Endodermal cell (in vitro differentiated cells): Measurements from ENCODE around the gene TDRD9. TPM values are rescaled to one million over a fixed set of nuclear protein-coding genes. Genes with fewer than 3 reads are reported as not detected.

Experiments used
- DNase-seq: peaks from one replicate; pipeline ENCODE4 v3.0.0-alpha.2; 2017
- H3K27ac ChIP-seq: 2 replicates; pipeline ENCODE4 v1.5.1; 2013; ENCODE audit warnings: mild to moderate bottlenecking, low read depth, low read length, moderate library complexity
- H3K27me3 ChIP-seq: 2 replicates; pipeline ENCODE4 v1.6.1; 2013; ENCODE audit warnings: mild to moderate bottlenecking, low read length, moderate library complexity; ENCODE audit not compliant: insufficient read depth, control insufficient read depth, poor library complexity, severe bottlenecking
- H3K36me3 ChIP-seq: 2 replicates; pipeline ENCODE4 v1.7.0; 2013; ENCODE audit warnings: mild to moderate bottlenecking, low read length, moderate library complexity; ENCODE audit not compliant: control insufficient read depth, insufficient read depth
- H3K4me1 ChIP-seq: one replicate; pipeline ENCODE4 v1.7.0; 2013; ENCODE audit warnings: low read length; ENCODE audit not compliant: control insufficient read depth, insufficient read depth
- H3K4me3 ChIP-seq: 2 replicates; pipeline ENCODE4 v1.5.1; 2013; ENCODE audit warnings: mild to moderate bottlenecking, low read length, moderate library complexity
- H3K9ac ChIP-seq: 2 replicates; pipeline ENCODE4 v1.6.1; 2013; ENCODE audit warnings: mild to moderate bottlenecking, low read length, moderate library complexity; ENCODE audit not compliant: poor library complexity, severe bottlenecking; ENCODE audit errors: extremely low read depth
- H3K9me3 ChIP-seq: 2 replicates; pipeline ENCODE4 v1.6.1; 2013; ENCODE audit warnings: mild to moderate bottlenecking, low read length, moderate library complexity; ENCODE audit not compliant: control insufficient read depth
- H3K27ac Mint-ChIP-seq: 2 replicates; pipeline ENCODE4 v1.8.0; 2020; ENCODE audit warnings: mixed read lengths
- H3K27me3 Mint-ChIP-seq: 2 replicates; pipeline ENCODE4 v1.8.0; 2021; ENCODE audit warnings: mild to moderate bottlenecking, mixed read lengths; ENCODE audit not compliant: insufficient read depth
- H3K36me3 Mint-ChIP-seq: 2 replicates; pipeline ENCODE4 v1.8.0; 2020; ENCODE audit warnings: low read depth, mixed read lengths
- H3K4me1 Mint-ChIP-seq: 2 replicates; pipeline ENCODE4 v1.8.0; 2020; ENCODE audit warnings: mixed read lengths
- H3K4me3 Mint-ChIP-seq: 2 replicates; pipeline ENCODE4 v1.8.0; 2020; ENCODE audit warnings: mild to moderate bottlenecking, moderate library complexity, mixed read lengths
- H3K9me3 Mint-ChIP-seq: 2 replicates; pipeline ENCODE4 v1.8.0; 2020; ENCODE audit warnings: mild to moderate bottlenecking, mixed read lengths
- CTCF ChIP-seq: fragments of 200-600 bp; sonication (generic); conservative IDR thresholded peaks from 2 replicates; pipeline ENCODE4 v1.5.0; 2021; ENCODE audit warnings: antibody characterized with exemption, mild to moderate bottlenecking
- WGBS, 2 experiments: methylation state at CpG; one replicate each; pipeline versions ENCODE4 v1.1.5 to v1.1.7; 2013; ENCODE audit warnings: missing lambda C conversion rate in 2 of 2, mixed read lengths in 1 of 2; ENCODE audit not compliant: insufficient coverage in 1 of 2, insufficient read length in 1 of 2; 5-methylcytosine and 5-hydroxymethylcytosine counted together
- total RNA-seq, 2 donors: library from RNA; stranded (reverse); fragmentation: NEBNext Ultra II Directional in 1 of 2; extraction: Animal tissue kit (Norgen Biotek cat#: 25700) in 1 of 2; gene quantifications; 2 replicates in 1 of 2; 3 replicates in 1 of 2; pipeline ENCODE4 v1.2.1, GENCODE V29; 2021

Gene TDRD9
- total RNA-seq, 2 donors from 2014 or later, result not detected

- Mint-ChIP-seq H3K9me3 (no peaks in the 10 kb centered on the region), H3K27me3 (peaks cover under 1% of the 10 kb centered on the region), H3K36me3 (no peaks in the 10 kb centered on the region), H3K4me1 (no peaks in the 10 kb centered on the region), H3K27ac (no peak overlapping the region), H3K4me3 (no peak overlapping the region)
- Histone ChIP-seq H3K27ac (no peak overlapping the region), H3K9ac (no peak overlapping the region), H3K9me3 (no peaks in the 10 kb centered on the region), H3K4me3 (no peak overlapping the region), H3K36me3 (no peaks in the 10 kb centered on the region), H3K27me3 (no peaks in the 10 kb centered on the region), H3K4me1 (no peaks in the 10 kb centered on the region)
- WGBS, 2 experiments, result 88 to 92% methylated on average over 6 to 9 of the region's 9 CpGs
- no peak for DNase-seq
- no peak for TF ChIP-seq CTCF
These were observed 121.5 kb downstream of the TDRD9 start for GRCh38 chr14:104049576-104050240.

- Histone ChIP-seq H3K9ac (no peak overlapping the region), H3K9me3 (no peaks in the 10 kb centered on the region), H3K4me3 (no peak overlapping the region), H3K27me3 (no peaks in the 10 kb centered on the region), H3K27ac (no peak overlapping the region), H3K4me1 (no peaks in the 10 kb centered on the region), H3K36me3 (no peaks in the 10 kb centered on the region)
- H3K4me1 Mint-ChIP-seq, result no peaks in the 10 kb centered on the region
- no peaks in the 10 kb centered on the region for H3K9me3 Mint-ChIP-seq
- no peaks in the 10 kb centered on the region for H3K36me3 Mint-ChIP-seq
- no peak for TF ChIP-seq CTCF
- peaks cover 3% of the 10 kb centered on the region for H3K27me3 Mint-ChIP-seq
- H3K27ac Mint-ChIP-seq, result no peak overlapping the region
- DNase-seq, result no peak
- WGBS, 2 experiments, result 91 to 94% methylated on average over 3 to 4 of the region's 5 CpGs
- H3K4me3 Mint-ChIP-seq, result no peak overlapping the region
These were observed 123.0 kb downstream of the TDRD9 start for GRCh38 chr14:104051092-104051813.

GRCh38 chr14:104054222-104054905 lies 126.1 kb downstream of the TDRD9 start:
- no peak overlapping the region for H3K27ac ChIP-seq
- peaks cover 11% of the 10 kb centered on the region for H3K27me3 Mint-ChIP-seq
- no peak for TF ChIP-seq CTCF
- H3K4me1 Mint-ChIP-seq, result no peaks in the 10 kb centered on the region
- peaks cover 15% of the 10 kb centered on the region for H3K27me3 ChIP-seq
- H3K27ac Mint-ChIP-seq, result no peak overlapping the region
- H3K4me3 ChIP-seq, result no peak overlapping the region
- H3K4me1 ChIP-seq, result no peaks in the 10 kb centered on the region
- no peaks in the 10 kb centered on the region for H3K36me3 ChIP-seq
- no peaks in the 10 kb centered on the region for H3K36me3 Mint-ChIP-seq
- WGBS, 2 experiments, result 89 to 96% methylated on average over 14 to 16 of the region's 16 CpGs
- H3K9ac ChIP-seq, result no peak overlapping the region
- no peak for DNase-seq
- H3K4me3 Mint-ChIP-seq, result no peak overlapping the region
- no peaks in the 10 kb centered on the region for H3K9me3 ChIP-seq
- no peaks in the 10 kb centered on the region for H3K9me3 Mint-ChIP-seq
